Lung (tissue), 12 donors: ENCODE measurements around the gene AP1G2. TPM values are rescaled to one million over a fixed set of nuclear protein-coding genes. Genes with fewer than 3 reads are reported as not detected.

Experiments used
- ATAC-seq: fragments of 200-7000 bp; cut with Tn5 transposase; one replicate; pipeline ENCODE4 v1.9.1; 2020; ENCODE audit warnings: moderate number of reproducible peaks; ENCODE audit not compliant: insufficient read depth, low FRiP score
- DNase-seq, 3 donors: peaks; one replicate each; pipeline ENCODE4 v3.0.0-alpha.2; 2013 to 2017
- H3K27ac ChIP-seq, 2 donors: one replicate each; pipeline ENCODE4 v1.5.1; 2013; ENCODE audit warnings: mild to moderate bottlenecking in 2 of 2, moderate library complexity in 2 of 2, control low read depth in 1 of 2, inconsistent platforms in 1 of 2, low read depth in 1 of 2, low read length in 1 of 2
- H3K27me3 ChIP-seq, 3 donors: one replicate each; pipeline ENCODE4 v1.5.1; 2013; ENCODE audit warnings: low read length in 2 of 3; ENCODE audit not compliant: control insufficient read depth in 3 of 3, insufficient read depth in 3 of 3
- H3K36me3 ChIP-seq, 4 donors: one replicate each; pipeline ENCODE4 v1.5.1; 2013; ENCODE audit warnings: low read length in 4 of 4, mild to moderate bottlenecking in 1 of 4, moderate library complexity in 1 of 4; ENCODE audit not compliant: control insufficient read depth in 4 of 4, insufficient read depth in 4 of 4
- H3K4me1 ChIP-seq, 5 donors: one replicate each; pipeline ENCODE4 v1.5.1; 2013; ENCODE audit warnings: low read length in 5 of 5, mild to moderate bottlenecking in 2 of 5, moderate library complexity in 1 of 5; ENCODE audit not compliant: control insufficient read depth in 5 of 5, insufficient read depth in 5 of 5
- H3K4me3 ChIP-seq: one replicate; pipeline ENCODE4 v1.5.1; 2013; ENCODE audit warnings: mild to moderate bottlenecking, control low read depth, moderate library complexity
- H3K9ac ChIP-seq, 2 donors: one replicate each; pipeline ENCODE4 v1.5.1; 2013; ENCODE audit warnings: low read length in 2 of 2, control low read depth in 1 of 2; ENCODE audit not compliant: insufficient read depth in 1 of 2
- H3K9me3 ChIP-seq, 4 donors: one replicate each; pipeline ENCODE4 v1.5.1; 2013; ENCODE audit warnings: low read length in 3 of 4, mild to moderate bottlenecking in 1 of 4, moderate library complexity in 1 of 4; ENCODE audit not compliant: control insufficient read depth in 4 of 4, insufficient read depth in 3 of 4
- WGBS, 2 donors: extraction: QIAGEN DNeasy Blood & Tissue Kit; methylation state at CpG; one replicate each; pipeline ENCODE4 v1.1.7; 2013; 5-methylcytosine and 5-hydroxymethylcytosine counted together
- polyA plus RNA-seq, 2 donors: library from polyadenylated mRNA; stranded (reverse); fragments of 200-250 nt; gene quantifications; one replicate each; pipeline ENCODE4 v1.2.1, GENCODE V29; 2013
- total RNA-seq, 2 donors: library from RNA; depleted of rRNA in 1 of 2; stranded (reverse); fragments of >200 nt in 1 of 2; gene quantifications; one replicate each; pipeline ENCODE4 v1.2.1, GENCODE V29; 2014 to 2021
- TF ChIP-seq, protein P1 (sequence below): IDR thresholded peaks from 2 replicates; pipeline ENCODE4 v1.5.1; 2012; ENCODE audit warnings: mild to moderate bottlenecking; ENCODE audit errors: control extremely low read depth, extremely low read depth
- donor health status: control.
- donor health status: control.
- donor health status: Bipolar disorder and iron deficiency.
- donor health status: healthy.
- donor health status: DM: yes; HTN: yes; CAD: no.

AP1G2 gene
- total and polyA plus RNA-seq, 4 donors = 48.0 to 106 (median 81.8) TPM

- no peak overlapping the region for H3K9ac ChIP-seq
- H3K4me1 ChIP-seq = peaks cover 0 to 13% (median 0%) of the 10 kb centered on the region in 5 donors
- ATAC-seq (no peak), DNase-seq (no peak)
- TF ChIP-seq, protein P1, sequence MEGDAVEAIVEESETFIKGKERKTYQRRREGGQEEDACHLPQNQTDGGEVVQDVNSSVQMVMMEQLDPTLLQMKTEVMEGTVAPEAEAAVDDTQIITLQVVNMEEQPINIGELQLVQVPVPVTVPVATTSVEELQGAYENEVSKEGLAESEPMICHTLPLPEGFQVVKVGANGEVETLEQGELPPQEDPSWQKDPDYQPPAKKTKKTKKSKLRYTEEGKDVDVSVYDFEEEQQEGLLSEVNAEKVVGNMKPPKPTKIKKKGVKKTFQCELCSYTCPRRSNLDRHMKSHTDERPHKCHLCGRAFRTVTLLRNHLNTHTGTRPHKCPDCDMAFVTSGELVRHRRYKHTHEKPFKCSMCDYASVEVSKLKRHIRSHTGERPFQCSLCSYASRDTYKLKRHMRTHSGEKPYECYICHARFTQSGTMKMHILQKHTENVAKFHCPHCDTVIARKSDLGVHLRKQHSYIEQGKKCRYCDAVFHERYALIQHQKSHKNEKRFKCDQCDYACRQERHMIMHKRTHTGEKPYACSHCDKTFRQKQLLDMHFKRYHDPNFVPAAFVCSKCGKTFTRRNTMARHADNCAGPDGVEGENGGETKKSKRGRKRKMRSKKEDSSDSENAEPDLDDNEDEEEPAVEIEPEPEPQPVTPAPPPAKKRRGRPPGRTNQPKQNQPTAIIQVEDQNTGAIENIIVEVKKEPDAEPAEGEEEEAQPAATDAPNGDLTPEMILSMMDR = no peak
- WGBS, 2 donors = 84 to 88% methylated on average over 5 of the region's 5 CpGs
- no peak overlapping the region for H3K4me3 ChIP-seq
- H3K36me3 ChIP-seq = no peaks in the 10 kb centered on the region
- H3K27me3 ChIP-seq = peaks cover 0 to 3% (median under 1%) of the 10 kb centered on the region in 3 donors
- H3K27ac ChIP-seq = no peak overlapping the region
- no peaks in the 10 kb centered on the region for H3K9me3 ChIP-seq
Observed at GRCh38 chr14:23542261-23542660, 25.3 kb downstream of the AP1G2 start.

DNA sequence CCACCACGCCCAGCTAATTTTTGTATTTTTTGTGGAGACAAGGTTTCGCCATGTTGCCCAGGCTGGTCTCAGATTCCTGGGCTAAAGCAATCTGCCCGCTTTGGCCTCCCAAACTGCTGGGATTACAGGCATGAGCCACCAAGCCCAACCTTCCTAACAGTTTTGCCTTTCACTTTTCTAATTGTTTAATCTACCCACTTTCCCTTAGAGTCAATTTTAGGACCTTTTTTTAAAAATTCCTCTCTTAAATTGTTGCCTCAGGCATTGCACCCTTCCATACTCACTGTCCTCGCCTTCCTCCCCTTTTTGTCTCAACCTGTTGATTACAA is 27.5 kb downstream of the AP1G2 start:
- DNase-seq = no peak
- Histone ChIP-seq H3K4me1 (peaks cover 0 to 13% (median 0%) of the 10 kb centered on the region in 5 donors), H3K36me3 (no peaks in the 10 kb centered on the region), H3K9ac (no peak overlapping the region), H3K9me3 (no peaks in the 10 kb centered on the region), H3K27ac (no peak overlapping the region), H3K27me3 (no peaks in the 10 kb centered on the region), H3K4me3 (no peak overlapping the region)
- TF ChIP-seq, protein P1 = no peak
- WGBS, 2 donors = 91 to 96% methylated on average over 4 of the region's 4 CpGs
- no peak for ATAC-seq

DNA sequence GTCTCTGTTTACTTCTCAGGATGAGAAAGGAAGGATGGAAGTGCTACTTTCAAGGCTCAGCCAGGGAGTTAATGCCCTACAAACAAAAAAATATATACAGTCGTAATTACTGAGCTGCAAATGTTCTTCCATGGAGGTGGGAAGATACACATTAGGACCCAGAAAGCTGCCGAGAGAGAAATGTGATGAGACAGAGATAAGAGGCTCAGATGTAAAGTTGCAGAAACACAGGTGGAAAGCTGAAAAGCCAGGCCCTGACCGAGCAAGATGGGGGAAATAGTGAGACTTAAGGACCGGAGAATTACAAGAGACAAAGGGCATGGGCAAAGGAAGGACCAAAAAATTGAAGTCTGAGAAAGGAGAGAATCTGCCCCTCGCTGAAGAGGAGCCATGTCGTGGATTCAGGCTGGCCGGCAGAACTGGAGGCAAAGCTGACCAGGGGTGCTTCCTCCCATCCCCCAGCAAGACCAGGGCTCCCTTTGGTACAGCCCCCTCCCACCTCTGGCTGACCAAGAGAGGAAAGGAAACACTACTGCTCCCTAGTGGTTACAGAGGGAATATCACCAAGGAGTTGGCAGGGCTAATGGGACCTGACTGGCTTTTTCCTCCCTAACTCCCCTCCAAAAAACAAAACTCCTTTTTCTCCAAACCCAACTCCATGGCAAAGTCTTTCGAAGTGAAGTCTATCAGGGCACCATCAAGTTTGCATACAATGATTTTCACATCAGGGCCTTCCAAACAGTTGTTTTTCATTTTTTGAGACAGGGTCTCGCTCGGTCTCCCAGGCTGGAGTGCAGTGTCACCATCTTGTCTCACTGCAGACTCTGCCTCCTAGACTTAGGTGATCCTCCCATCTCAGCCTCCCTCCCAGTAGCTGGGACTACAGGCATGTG is 28.1 kb downstream of the AP1G2 start:
- ATAC-seq = no peak

More for the DNA sequence above, 28.1 kb downstream of the AP1G2 start:
- Histone ChIP-seq H3K9me3 (no peaks in the 10 kb centered on the region), H3K27ac (no peak overlapping the region), H3K9ac (no peak overlapping the region), H3K4me3 (no peak overlapping the region), H3K36me3 (no peaks in the 10 kb centered on the region), H3K4me1 (peaks cover 0 to 13% (median 0%) of the 10 kb centered on the region in 5 donors), H3K27me3 (no peaks in the 10 kb centered on the region)
- TF ChIP-seq, protein P1 = peak; percentile 30
- 46 to 50% methylated on average over 10 of the region's 10 CpGs for WGBS, 2 donors
- peak; percentile 61 to 73 (median 73) for DNase-seq
